ENCODE data around the gene GRIK3. TPM values are rescaled to one million over a fixed set of nuclear protein-coding genes. Genes with fewer than 3 reads are reported as not detected.

GRIK3 gene
- total and polyA plus RNA-seq, 2 experiments from 2014 or later: 0.09 TPM; not detected in 1

DNA sequence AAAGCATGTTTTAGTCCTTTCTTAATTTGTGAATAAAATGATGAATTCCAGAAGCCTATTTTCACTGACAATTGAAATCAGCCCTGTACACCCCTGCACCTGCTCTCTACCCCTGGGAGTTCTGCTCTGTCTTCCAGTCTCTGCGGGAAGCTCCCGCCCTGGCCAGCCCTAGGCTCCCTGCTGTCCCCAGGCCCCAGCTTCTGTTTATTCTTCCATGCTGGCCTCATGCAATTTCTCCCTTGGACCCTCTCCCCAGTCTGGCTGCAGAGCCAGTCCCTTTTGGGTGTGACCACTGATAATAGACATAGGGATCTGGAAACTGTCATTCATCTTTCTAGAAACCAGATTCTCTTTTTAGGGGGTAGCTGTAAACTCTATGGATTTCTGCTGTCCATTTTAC lies 258.6 kb downstream of the GRIK3 start:
- Histone ChIP-seq H3K4me1 (ENCODE audit: low read depth) (no peaks in the 10 kb centered on the region), H3K27me3 (peaks cover 12% of the 10 kb centered on the region), H3K4me3 (no peak overlapping the region), H3K36me3 (no peaks in the 10 kb centered on the region), H3K9me3 (ENCODE audit: low read depth) (no peaks in the 10 kb centered on the region), H3K27ac (no peak overlapping the region)
- TF ChIP-seq, protein P1, sequence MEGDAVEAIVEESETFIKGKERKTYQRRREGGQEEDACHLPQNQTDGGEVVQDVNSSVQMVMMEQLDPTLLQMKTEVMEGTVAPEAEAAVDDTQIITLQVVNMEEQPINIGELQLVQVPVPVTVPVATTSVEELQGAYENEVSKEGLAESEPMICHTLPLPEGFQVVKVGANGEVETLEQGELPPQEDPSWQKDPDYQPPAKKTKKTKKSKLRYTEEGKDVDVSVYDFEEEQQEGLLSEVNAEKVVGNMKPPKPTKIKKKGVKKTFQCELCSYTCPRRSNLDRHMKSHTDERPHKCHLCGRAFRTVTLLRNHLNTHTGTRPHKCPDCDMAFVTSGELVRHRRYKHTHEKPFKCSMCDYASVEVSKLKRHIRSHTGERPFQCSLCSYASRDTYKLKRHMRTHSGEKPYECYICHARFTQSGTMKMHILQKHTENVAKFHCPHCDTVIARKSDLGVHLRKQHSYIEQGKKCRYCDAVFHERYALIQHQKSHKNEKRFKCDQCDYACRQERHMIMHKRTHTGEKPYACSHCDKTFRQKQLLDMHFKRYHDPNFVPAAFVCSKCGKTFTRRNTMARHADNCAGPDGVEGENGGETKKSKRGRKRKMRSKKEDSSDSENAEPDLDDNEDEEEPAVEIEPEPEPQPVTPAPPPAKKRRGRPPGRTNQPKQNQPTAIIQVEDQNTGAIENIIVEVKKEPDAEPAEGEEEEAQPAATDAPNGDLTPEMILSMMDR (IDR thresholded peaks at IDR 0.05; ENCODE audit: low read depth, low read length): no peak
- no peak for DNase-seq (ENCODE audit: low read depth in 1 of 2, low spot score in 1 of 2)

DNA sequence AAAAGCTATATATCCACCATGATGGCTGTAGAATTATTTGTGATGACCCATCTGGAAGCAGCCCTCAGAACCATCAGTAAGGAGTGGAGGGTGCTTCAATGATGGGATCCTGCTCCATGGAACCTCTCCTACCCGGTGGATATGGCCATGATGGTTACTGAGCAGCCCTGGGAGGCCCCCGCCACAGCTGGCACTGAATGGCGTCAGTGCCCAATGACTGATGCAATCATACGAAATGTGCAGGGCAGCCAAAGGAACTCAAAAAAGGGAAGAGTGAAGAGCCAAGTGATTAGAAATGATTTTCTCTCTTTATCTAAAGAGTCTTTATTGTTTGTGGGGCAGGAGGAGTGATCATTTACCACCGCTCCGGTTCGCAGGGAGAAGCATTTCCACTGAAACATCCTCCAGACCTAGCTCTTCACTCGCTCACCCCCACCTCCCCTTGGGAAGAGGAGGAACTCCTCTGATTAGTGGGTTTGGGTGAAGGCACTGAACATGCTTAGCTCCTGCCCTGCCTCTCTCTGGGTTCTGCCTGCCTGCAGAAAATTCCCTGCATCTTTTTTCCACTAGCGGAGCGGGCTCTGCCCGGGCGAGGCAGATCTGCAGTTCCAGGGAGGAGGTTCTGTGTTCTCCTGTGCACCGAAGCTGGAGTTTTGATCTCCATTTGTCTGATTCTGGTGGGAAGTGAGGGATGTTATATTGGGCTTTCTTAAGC lies 260.3 kb downstream of the GRIK3 start:
- Histone ChIP-seq H3K27me3 (peaks cover 12% of the 10 kb centered on the region), H3K4me1 (ENCODE audit: low read depth) (no peaks in the 10 kb centered on the region), H3K4me3 (no peak overlapping the region), H3K36me3 (no peaks in the 10 kb centered on the region), H3K27ac (no peak overlapping the region), H3K9me3 (ENCODE audit: low read depth) (no peaks in the 10 kb centered on the region)
- TF ChIP-seq, protein P1 (IDR thresholded peaks at IDR 0.05; ENCODE audit: low read depth, low read length): no peak
- DNase-seq (ENCODE audit: low read depth in 1 of 2, low spot score in 1 of 2): no peak

DNA sequence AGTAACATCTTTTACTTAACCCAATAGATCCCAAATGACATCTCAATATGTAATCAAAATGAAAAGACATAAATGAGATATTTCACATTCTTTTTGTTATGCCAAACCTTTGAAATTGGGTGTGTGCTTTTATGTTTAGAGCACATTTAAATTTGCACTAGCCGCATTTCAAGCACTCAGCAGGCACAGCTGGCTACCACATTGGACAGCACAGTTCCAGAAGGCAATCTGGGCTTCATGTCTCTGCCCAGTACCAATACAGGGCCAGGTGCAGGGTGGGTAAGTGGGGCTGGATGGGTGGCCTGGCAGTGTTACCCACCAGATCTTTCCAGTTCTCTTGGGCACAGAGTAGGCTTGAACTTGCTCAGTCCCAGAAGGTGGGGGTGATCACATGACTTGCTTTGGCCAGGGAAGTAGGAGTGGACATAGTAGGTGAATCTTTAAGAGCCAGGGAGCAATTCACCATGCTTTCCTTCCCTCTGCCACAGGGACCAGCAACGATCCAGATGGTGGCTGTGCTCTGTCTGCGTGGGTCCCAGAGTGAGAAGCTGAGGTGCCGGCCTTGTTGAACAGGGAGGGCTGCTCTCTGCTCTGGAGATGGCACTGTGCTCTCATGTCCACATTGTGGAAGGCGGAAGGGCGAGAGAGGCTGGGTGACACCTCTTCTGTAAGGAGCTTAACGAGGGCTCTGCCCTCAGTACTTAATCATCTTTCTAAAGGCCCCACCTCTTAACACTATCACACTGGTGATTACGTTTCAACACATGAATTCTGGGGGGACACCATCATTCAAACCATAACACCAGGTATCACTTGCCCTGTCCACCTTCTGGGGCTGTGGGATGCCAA lies 261.4 kb downstream of the GRIK3 start:
- Histone ChIP-seq H3K27ac (no peak overlapping the region), H3K9me3 (ENCODE audit: low read depth) (no peaks in the 10 kb centered on the region), H3K27me3 (peaks cover 12% of the 10 kb centered on the region), H3K4me3 (no peak overlapping the region), H3K36me3 (no peaks in the 10 kb centered on the region), H3K4me1 (ENCODE audit: low read depth) (no peaks in the 10 kb centered on the region)
- TF ChIP-seq, protein P1 (IDR thresholded peaks at IDR 0.05; ENCODE audit: low read depth, low read length): no peak
- DNase-seq (ENCODE audit: low read depth in 1 of 2, low spot score in 1 of 2): no peak

DNA sequence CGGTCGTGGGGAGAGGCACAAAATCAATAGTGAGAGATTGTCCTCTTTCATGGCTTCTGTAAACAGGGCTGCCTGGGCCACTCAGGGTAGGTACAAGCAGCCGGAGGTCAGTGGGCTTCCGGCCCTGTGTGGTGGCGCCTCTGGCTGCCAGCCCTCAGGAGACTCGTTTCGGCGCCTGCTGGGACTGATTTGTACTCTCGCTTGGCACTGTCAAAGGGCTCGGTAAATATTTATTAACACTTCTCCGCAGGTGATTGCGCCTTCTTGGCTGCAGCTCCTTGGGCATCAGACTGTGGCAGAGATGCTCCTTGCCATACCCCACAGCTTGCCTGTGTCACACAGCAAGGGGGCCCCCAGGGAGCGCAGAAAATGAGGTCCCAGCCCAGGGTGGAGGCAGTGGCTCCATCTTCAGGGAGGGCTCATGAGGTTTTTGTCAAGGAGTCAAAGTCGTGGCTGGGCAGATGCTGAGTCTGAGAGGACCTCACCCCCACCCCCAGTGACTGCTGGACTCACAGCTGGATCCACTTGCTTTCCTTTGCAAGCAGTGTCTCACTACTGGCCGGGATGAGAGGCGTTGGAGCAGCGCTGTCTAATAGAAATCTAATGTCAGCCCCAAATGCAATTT lies 262.5 kb downstream of the GRIK3 start:
- H3K36me3 ChIP-seq: no peaks in the 10 kb centered on the region
- H3K4me1 ChIP-seq (ENCODE audit: low read depth): no peaks in the 10 kb centered on the region
- H3K27ac ChIP-seq: no peak overlapping the region
- no peak overlapping the region for H3K4me3 ChIP-seq
- H3K27me3 ChIP-seq: peaks cover 12% of the 10 kb centered on the region
- H3K9me3 ChIP-seq (ENCODE audit: low read depth): no peaks in the 10 kb centered on the region
- peak in 1 of 2 donors; percentile 17 for DNase-seq (ENCODE audit: low read depth in 1 of 2, low spot score in 1 of 2)
- TF ChIP-seq, protein P1 (IDR thresholded peaks at IDR 0.05; ENCODE audit: low read depth, low read length): no peak

DNA sequence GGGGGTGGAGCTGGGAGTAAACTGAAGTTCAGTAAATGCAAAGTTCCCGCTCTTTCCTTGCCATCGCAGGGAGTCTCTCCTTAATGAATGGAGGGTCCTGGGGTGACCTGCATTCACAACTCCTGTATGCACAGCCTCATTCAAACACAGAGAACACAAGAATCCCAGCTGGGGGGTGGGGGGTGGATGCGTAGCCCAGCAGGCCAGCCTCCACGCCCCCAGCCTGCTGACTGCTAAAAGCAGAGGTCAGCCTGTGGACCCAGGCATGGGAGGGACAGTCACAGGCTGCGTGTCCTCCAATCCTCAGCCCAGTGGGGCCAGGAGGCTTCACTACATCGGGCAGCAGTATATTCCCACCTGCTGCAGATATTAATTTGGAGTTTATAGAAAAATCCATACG lies 263.1 kb downstream of the GRIK3 start:
- DNase-seq (ENCODE audit: low read depth in 1 of 2, low spot score in 1 of 2): no peak
- TF ChIP-seq, protein P1 (IDR thresholded peaks at IDR 0.05; ENCODE audit: low read depth, low read length): no peak
- H3K27ac ChIP-seq: no peak overlapping the region
- H3K4me3 ChIP-seq: no peak overlapping the region
- H3K4me1 ChIP-seq (ENCODE audit: low read depth): no peaks in the 10 kb centered on the region
- no peaks in the 10 kb centered on the region for H3K36me3 ChIP-seq
- no peaks in the 10 kb centered on the region for H3K9me3 ChIP-seq (ENCODE audit: low read depth)
- H3K27me3 ChIP-seq: peaks cover 12% of the 10 kb centered on the region
